ENCODE data around the gene RNF223.

Gene RNF223

GRCh38 chr1:1023700-1024099 is 50.4 kb downstream of the RNF223 start:
- DNase-seq: no peak

DNA sequence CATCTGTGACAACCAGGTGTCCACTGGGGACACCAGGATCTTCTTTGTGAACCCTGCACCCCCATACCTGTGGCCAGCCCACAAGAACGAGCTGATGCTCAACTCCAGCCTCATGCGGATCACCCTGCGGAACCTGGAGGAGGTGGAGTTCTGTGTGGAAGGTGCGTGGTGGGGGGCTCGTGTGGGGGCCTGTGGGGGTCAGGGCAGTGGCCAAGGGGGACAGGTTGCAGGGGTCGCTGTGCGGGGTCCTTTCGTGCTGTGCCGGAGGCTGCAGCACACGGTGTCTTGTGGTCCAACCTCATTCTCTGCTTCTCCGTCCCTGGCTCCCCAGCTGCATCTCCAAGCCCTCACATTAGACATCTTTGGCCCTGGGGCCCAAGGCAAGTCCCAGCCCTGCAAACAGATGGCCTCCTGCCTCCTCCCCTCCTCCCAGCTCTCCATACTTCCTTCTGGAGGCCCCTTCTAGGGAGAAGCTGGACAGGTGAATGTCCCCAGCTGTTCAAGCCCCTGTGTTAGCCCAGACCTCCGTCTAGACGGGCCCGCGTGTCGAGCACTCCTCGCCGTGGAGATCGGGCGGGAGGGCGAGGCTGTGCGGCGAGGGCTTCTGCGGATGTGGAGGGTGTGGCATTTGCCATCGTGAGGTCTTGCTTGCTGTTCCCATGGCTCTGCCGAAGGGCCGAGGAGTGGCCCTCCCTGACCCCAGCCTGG is 51.6 kb downstream of the RNF223 start:
- no peak for DNase-seq

- no peak for DNase-seq
These were observed 52.2 kb downstream of the RNF223 start for GRCh38 chr1:1021920-1022259.

DNA sequence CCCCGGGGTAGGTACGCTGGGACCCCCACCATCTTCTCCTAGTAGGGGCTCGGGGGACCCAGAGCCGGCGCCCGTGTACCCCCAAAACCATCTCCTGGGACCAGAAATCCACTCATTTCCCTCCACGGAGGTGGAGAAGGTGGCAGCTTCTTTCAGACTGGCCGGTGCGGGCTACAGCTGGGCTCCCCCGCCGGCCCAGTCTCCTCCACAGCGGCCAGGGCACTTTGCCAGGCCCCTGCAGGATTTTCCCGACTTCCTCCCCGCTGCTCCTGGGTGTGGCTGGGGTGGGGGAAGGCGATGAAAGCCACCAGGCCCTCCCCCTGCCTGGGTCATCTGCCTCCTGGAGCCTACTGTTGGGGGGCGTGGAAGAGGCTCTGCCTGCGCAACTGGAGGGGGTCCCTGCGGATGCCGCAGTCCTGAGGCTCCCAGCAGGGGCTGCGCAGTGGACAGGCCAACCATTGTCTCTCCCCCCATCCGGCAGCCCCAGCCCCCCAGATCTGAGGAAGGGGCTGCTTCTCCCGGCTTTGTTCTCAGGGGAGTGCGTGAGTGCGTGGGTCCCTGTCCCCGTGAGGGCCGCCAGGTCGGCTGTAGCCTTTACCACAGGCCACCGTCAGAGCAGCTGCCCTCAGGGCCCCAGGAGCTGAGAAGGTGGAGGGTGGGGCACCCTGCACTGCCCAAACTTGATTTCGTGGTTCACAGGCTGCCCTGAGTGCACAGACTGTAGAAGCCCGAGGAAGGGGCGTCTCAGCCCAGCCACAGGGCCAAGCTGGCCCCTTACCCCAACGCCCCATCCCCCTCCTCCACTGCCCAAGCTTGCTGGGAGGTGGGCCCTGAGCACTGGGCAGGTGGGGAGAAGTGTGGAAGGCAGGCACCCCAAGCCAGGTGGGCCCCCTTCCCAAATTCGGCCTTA is 52.8 kb downstream of the RNF223 start:
- no peak for DNase-seq

Data from NCI-H1417 treated with DMSO at 0.1 percent for 48 hours (cell line).